ENCODE results near the gene GPR153.

GPR153 gene

DNA sequence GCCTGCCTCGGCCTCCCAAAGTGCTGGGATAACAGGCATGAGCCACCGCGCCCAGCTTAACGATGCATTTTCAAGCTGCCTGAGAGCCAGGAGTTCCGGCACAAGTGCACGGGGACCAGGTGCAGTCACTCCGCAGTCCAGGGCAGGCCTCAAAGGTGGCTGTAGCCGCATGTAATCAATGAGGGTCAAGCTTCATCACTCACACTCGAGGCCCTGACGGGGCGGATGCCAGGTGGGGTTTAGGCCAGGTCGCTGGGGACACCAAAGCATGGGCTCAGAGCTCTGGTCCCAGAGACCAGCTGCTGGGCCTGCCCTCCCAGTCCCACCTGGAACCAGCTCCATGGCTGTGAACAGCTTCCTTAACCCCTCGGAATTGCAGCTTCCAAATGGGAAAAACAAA is 26.1 kb upstream of the GPR153 start:
- DNase-seq (ENCODE audit: low read depth in 2 of 2), result no peak

- no peak for DNase-seq (ENCODE audit: low read depth in 2 of 2)
Observed at GRCh38 chr1:6286266-6286665, 25.4 kb upstream of the GPR153 start.

DNA sequence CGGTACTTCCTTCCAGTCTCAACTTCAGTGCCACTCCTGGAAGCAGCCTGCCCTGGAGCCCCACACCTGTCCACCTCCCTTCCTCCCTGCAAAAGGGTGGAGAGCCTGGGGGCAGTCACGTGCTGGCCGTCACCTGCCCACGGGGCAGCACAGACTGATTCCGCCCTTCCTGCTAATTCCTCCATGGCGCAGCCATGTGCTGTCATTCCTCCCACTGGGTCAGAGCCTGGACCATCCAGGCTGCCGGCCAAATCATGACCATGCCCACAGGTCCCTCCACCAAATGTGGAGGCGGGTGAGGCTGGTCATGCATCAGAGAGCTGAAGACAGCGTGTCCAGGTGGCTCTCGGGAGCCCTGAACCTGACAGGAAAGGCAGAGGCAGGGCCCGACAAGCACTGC is 24.4 kb upstream of the GPR153 start:
- DNase-seq (ENCODE audit: low read depth in 2 of 2), result no peak

DNA sequence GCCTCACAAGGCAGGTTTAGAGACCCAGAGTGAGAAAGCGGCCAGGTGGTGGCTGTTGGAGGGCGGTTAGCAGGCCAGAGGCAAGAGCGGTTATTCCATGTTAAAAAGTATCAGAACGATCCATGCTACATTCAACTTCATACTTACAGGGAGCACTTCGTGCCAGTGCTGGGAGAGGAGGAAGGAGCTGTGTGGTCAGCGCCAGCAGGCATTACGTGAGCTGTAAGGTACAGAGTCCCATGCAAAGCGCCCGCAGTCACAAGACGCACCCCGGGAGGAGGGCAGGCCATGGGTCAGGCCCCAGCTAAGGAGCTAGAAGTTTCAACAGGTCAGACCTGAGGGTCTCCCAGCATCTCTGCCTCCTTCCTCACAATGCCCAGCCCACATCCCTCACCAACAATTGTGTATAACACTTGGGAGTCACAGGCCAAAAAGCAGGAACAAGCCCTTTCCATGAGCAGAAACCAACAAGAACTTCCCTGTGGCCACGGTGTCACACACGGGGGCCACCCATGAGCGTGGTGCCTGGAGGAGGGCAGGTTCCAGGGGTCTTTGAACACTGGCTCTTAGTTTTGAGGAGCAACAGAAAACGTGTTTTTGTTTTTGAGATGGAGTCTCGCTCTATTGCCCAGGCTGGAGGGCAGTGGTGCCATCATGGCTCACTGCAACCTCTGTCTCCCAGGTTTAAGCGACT is 21.8 kb upstream of the GPR153 start:
- DNase-seq (ENCODE audit: low read depth in 2 of 2), result no peak

- DNase-seq (ENCODE audit: low read depth in 2 of 2), result no peak
Observed at GRCh38 chr1:6281511-6282402, 20.9 kb upstream of the GPR153 start.

- no peak for DNase-seq (ENCODE audit: low read depth in 2 of 2)
Observed at GRCh38 chr1:6280761-6281451, 20.0 kb upstream of the GPR153 start.

DNA sequence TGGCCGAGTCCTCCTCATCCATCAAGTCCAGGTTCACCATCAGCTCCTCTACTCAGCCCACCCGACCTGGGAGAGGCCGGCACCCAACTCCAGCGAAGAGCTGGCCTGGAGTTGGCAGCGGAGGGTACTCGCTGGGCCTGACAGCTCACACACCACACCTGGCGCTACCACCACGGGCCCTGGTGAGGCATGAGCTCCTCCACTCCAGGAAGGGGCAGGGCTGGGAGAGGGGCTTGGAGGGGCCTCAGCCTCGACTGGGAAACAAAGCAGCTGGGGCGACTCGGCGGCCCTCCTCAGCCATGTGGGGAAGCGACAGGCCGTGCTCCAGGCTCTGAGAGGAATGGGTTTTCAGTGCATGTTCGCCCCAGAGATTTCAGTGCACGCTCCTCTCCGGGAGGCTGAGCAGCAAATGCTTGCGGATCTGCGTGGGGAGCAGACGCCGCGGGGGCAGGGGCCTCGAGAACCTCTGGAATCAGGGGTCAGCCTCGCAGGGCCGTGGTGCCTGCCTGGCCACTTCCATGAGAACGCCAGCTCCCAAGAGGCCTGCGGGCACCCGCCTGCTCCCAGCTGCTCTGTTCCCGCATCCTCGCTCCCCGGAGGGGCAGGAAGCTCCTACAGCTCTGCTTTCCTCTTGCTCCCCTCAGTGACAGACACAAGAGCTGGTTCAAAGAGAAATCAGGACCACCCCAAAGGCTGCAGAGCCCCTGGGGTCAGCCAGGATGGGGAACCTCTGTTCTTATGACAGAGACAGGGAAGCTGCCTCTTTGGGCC is 18.9 kb upstream of the GPR153 start:
- DNase-seq (ENCODE audit: low read depth in 2 of 2), result no peak

DNA sequence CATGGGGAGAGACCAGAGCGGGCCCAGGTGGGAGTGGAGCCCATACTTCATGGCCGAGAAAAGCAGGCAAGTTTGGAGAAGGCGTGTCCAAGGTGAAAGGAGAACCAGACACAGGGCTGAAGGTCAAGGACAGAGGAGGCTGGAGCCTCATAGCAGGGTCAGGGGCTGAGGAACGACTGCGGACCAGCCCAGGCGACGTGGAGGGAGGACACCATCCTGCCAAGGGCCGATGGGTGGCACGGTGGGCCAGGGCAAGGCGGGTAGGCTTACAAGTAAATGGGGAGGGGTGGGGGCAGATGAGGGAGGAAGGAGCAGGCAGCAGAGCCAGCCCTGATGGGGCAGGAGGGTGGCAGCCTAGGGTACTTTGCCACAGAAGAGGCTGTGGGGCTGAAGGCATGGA is 18.2 kb upstream of the GPR153 start:
- no peak for DNase-seq (ENCODE audit: low read depth in 2 of 2)

DNA sequence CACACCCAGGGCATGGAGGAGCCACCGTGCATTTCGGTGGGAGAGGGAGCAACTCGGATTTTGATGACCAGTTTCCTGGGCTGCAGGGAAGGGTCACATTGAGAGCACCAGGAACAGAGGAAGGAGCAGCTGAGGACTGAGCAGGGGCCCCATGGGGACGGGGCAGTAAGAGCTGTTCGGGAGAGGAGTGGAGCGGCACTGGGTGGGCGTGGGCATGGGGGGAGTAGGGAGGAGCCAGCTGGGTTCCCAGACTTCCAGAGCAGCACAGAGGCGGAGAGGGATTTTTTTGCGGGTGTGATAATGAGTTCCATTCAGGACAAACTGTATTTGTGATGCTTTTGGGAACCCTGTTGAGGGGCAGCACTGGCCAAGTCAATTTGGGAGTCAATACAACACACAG is 17.4 kb upstream of the GPR153 start:
- no peak for DNase-seq (ENCODE audit: low read depth in 2 of 2)

DNA sequence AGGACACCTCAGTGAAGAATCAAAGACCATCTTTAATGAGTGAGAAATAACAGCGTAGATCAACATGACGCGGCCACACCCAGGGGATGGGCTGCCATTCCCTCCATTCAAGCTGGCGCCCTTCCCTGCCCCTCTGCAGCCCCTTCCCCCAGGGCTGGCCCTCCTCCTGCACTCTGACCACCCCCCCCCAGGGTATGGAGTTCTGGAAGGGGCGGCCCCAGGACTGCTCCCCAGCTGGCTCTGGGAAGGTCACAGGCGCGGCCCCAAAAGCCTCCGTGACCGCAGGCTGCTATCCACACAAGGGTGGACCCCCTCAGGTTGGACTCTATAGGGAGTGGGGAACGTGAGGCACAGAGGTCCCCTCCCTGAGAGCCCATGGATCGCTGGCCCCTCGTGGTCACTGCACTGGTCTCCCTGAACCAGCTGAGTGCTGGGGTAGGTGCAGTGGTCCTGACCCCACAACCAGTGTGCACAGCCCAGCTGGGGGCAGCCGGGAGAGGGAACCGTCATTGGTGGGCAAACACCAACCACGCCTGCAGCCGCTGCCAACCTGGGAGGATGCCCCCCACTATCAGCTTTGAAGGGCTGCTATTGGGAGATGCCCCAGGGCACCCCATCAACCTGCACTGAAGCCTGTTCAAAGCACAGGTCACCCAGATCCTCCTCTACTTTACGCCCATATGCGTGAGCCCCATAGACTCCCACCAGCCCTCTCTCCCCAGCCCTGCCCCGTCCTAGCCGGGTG is 16.1 kb upstream of the GPR153 start:
- no peak for DNase-seq (ENCODE audit: low read depth in 2 of 2)

DNA sequence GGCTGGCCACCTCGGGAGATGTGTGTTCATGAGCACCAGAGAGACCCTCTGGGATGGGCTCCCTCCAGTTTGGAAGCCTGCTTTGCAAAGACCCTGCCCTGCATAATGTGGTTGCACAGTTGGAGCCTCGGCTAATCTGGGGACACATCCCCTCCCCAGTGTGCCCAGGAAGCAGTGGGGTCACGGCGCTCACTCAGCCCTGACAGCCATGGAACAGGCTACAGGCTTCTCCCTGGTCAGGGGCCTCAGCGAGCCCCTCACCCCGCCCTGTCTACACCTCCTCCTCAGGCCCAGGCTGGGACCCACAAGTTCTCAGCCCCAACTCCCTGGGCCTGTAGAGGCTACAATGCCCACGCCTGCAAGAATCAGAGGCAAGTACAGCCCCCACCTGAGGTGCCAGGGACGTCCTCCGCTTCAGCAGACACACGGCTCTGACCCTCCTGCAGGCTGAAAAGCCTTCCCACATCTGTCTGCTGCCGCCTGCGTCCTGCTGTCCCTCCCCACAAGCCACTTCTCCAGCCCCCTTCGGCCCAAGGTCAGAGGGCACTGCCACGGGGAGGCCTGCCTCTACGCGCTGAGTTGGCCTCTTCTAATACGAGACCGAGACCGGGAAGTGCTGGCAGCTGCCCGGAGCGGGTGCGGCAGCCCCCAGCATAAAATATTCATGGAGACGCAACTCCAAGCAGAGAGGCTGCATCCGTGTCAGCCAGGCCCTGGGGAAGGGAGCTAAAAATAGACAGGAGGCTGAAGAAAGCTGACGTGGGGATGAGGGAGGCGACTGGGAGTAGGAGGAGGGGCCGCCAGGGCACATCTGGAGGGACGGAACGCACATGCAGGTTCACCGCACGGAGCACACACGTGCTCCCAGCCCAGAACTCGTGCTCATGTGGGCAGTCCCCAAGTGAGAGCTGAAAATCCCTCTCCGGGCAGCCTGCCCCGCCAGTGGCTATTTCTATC is 15.2 kb upstream of the GPR153 start:
- no peak for DNase-seq (ENCODE audit: low read depth in 2 of 2)

DNA sequence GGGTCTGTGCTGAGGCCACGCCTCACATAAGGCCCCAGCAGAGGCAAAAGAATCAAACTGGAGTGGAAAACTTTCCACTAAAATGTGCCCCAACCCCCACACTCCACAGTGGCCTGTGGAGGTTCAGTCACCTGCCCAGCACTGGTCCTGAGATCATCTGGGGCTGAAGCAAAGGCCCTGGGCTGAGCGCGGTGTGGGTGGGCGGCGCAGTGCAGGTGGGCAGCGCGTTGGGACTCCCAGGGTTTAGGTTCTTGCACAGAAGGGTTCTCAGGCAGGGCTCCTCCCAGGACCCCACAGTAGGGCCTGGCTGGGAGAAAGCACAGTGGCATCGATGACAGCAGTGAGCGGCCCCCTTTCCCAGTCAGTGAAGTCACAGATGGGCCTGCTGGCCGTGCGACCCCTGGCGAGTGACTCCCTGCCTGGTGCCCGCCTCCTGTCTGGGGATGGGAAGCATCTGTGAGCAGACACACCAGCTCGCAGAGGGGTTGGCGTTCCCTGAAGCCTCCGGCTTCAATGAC is 13.8 kb upstream of the GPR153 start:
- DNase-seq (ENCODE audit: low read depth in 2 of 2), result no peak

GRCh38 chr1:6274102-6274501 is 13.2 kb upstream of the GPR153 start:
- no peak for DNase-seq (ENCODE audit: low read depth in 2 of 2)

DNA sequence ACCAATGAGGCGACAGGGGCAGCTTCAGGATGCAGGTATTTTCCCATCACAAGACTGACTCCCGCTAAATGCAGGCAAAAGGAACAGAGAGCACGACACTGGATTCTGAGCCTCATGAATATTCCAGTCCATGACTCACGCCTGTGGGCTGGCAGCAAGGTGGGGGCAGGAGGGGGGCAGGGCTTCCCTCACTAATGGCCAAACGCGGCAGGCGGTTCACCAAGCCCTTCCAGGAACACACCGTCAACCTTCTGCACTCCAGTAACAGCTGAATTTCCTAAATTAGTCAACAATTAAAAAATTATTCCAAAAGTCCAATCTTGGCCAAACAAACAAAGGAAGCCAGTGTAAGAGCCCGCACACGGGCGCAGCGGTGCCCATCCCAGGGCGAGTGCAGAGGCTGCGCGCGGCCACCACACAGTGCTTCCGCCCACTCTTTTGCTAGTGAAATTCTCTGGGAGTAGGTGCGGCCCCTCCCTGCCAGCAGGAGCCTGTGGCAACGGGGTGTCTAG is 12.5 kb upstream of the GPR153 start:
- no peak for DNase-seq (ENCODE audit: low read depth in 2 of 2)

DNA sequence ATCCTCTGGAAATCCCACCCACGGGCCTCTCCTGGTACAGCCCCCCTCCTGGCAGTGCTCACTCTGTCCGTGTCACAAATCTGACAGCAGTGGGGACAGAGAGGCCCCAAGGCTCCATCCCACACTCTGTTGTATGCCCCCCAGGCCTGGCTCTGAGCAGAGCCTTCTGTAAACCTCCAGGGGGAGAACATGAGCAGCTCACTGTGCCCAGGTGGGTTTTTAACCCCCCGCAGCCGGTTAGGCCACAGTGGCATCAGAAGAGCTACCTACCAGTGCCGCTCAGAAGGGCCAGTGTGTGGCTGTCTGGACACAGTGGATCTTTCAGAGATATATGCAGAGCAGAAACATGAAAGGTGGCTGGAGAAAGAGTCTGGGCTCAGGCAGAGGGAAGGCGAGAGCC is 12.0 kb upstream of the GPR153 start:
- no peak for DNase-seq (ENCODE audit: low read depth in 2 of 2)

DNA sequence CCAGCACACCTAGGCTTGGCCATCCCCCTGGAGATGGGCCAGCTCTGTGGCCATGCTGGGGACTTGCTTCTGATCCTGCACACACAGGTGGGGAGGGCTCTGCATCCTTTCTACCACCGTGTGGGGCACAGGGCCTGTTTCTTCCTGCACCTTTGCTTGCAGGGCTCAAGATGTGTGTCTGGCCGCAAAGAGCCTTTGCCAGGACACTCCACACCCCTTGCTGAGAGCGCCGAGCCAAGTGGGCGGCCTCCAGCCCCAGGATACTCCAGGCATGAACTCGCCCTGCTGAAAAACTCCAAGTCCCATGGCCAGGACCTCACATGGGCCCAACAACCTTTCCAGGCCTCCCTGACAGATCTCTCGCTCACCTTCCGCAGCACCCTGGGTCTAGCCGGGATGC is 11.6 kb upstream of the GPR153 start:
- DNase-seq (ENCODE audit: low read depth in 2 of 2), result no peak

DNA sequence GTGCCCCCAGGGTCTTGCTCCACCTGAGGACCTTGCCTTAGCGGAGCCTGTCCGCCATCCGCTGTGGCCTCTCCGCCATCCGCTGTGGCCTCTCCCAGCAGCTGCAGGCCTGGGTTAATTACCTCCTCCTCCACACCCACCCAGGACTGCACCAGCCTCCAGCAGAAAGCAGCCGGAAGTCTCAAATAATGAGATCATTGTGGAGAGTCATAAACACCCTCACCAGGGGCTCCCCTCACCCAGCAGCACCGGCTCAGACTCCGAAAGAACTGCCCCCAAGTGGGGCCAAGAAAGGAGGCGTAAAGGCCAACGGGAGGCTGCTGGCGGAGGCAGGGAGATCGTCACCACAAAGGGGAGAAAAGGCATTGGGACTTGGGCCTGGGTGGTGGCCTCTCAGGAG is 10.7 kb upstream of the GPR153 start:
- DNase-seq (ENCODE audit: low read depth in 2 of 2), result no peak

- no peak for DNase-seq (ENCODE audit: low read depth in 2 of 2)
Observed at GRCh38 chr1:6271006-6271405, 10.1 kb upstream of the GPR153 start.

DNA sequence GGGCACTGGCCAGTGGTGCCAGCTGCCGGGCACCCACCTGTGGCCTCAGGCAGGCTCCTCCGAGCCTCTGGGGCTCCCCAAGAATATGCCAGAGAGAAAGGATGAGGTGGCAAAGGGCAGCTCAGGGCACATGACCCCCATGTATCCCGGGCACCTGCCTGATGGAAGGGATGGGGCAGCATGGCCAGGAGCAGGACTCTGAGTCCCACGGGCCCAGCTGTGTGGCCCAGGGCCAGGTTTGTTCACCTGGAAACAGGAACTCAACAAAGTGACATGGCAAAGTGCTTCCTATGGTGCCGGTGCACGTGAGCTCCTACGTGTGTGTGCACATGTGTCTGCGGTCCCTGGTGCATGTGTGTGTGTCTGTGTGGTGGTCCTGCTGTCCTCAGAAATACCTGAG is 9.5 kb upstream of the GPR153 start:
- no peak for DNase-seq (ENCODE audit: low read depth in 2 of 2)
